ENCODE data around the gene GPRC5A. TPM values are rescaled to one million over a fixed set of nuclear protein-coding genes. Genes with fewer than 3 reads are reported as not detected.
A peak's percentile ranks its signal among the peaks of the same experiment; 100 is the strongest.

GPRC5A gene
- total and polyA plus RNA-seq, 2 of the 4 experiments (the other 2 are of a cell fraction), result 49.6 to 201 TPM

DNA sequence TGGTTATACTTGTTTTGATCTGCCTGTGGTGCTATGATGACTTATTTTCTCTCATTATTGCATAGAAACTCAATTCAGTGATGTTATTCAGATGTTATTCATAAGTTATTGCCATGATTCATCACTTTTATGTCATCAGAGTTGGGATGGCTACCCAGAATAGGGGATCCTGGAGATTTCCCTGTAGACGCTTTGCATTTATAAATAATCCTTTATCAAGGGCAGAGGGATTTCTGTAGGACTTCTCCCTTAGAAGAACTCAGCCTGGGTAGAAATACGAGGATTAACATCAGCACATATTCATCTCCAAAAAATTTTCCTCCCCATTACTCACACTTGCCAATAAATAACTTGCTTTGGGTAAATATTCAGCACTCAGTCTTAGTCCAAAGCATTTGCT lies 4.9 kb downstream of the GPRC5A start:
- H2BK5ac ChIP-seq (ENCODE audit: low read depth, low read length, poor library complexity, severe bottlenecking), result peak overlapping the region; percentile 72
- no CpG with 5 or more reads among the region's 2 CpGs for WGBS, 2 experiments (ENCODE audit: extremely low coverage in 2 of 2, insufficient read length in 1 of 2)
- H3K4me1 ChIP-seq (ENCODE audit: control insufficient read depth, insufficient read depth, low read length), result peaks cover 30% of the 10 kb centered on the region
- intact Hi-C loops (cut with micrococcal nuclease), result loop anchor here (1.0 to 5.0 kb wide), 2 partner anchors 24 to 179 kb away; partner anchors contain the start of gene CDKN1B
- H2AFZ ChIP-seq (replicated peaks; ENCODE audit: low read length, poor library complexity), result no peak overlapping the region
- TF ChIP-seq FOS (IDR thresholded peaks at IDR 0.05; ENCODE audit: low read depth, low read length) (peak; percentile 42), MAZ (IDR thresholded peaks at IDR 0.05; ENCODE audit: borderline replicate concordance, low read depth, low read length) (no peak), SMC3 (IDR thresholded peaks at IDR 0.05; ENCODE audit: low read depth, low read length) (no peak), BHLHE40 (IDR thresholded peaks at IDR 0.05; ENCODE audit: low read depth, low read length) (no peak), ELK1 (IDR thresholded peaks at IDR 0.05; ENCODE audit: borderline replicate concordance, low read depth, low read length) (no peak), CEBPB (IDR thresholded peaks at IDR 0.05; ENCODE audit: low read depth, low read length) (peak; percentile 49), NFE2L2 (IDR thresholded peaks at IDR 0.05; ENCODE audit: low read depth, low read length) (0 out of 2 replicates have a peak, but pooled peaks have one; percentile 45)
- TF ChIP-seq, protein P1, sequence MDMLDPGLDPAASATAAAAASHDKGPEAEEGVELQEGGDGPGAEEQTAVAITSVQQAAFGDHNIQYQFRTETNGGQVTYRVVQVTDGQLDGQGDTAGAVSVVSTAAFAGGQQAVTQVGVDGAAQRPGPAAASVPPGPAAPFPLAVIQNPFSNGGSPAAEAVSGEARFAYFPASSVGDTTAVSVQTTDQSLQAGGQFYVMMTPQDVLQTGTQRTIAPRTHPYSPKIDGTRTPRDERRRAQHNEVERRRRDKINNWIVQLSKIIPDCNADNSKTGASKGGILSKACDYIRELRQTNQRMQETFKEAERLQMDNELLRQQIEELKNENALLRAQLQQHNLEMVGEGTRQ (IDR thresholded peaks at IDR 0.05; ENCODE audit: low read depth, low read length), result no peak
- no peak overlapping the region for H4K5ac ChIP-seq (ENCODE audit: low read depth, low read length)
- H3K23ac ChIP-seq (ENCODE audit: low read depth, low read length), result no peak overlapping the region
- H3K14ac ChIP-seq (replicated peaks; ENCODE audit: low read depth, low read length), result no peak overlapping the region
- 0 out of 2 replicates have a peak overlapping the region, but pooled peaks have one; percentile 17 for H2BK120ac ChIP-seq (ENCODE audit: low read depth, low read length)
- peaks cover 19% of the 10 kb centered on the region for H3K9me1 ChIP-seq (ENCODE audit: insufficient read depth, low read length)
- no TSS peak for BruUV-seq (replicated peaks)
- no peak overlapping the region for H3K18ac ChIP-seq (ENCODE audit: low read depth, low read length)
- 0 out of 4 replicates have a peak overlapping the region, but pooled peaks of 1 of the 2 experiments have one; percentile 47 for H4K8ac ChIP-seq (ENCODE audit: low read depth in 2 of 2, low read length in 2 of 2)
- no peak overlapping the region for H2AK9ac ChIP-seq (replicated peaks; ENCODE audit: low read depth, low read length, poor library complexity)
- H4K91ac ChIP-seq (ENCODE audit: insufficient read depth, low read depth, low read length), result no peak overlapping the region
- H3K4me3 ChIP-seq (ENCODE audit: insufficient read depth, low read depth, low read length), result no peak overlapping the region
- H4K20me1 ChIP-seq (ENCODE audit: insufficient read depth, low read length), result peaks cover 30% of the 10 kb centered on the region
- peak overlapping the region; percentile 63; the same call in 1 of the 2 replicates for H3K4ac ChIP-seq (ENCODE audit: low read depth, low read length)
- H3K4me2 ChIP-seq (ENCODE audit: low read depth, low read length), result peak overlapping the region; percentile 31
- peak overlapping the region; percentile 42; the same call in 1 of the 3 replicates for H2BK15ac ChIP-seq (ENCODE audit: low read depth, low read length)
- in situ Hi-C loops (cut with MboI; ENCODE audit: low sequenced_read_pairs), result no loop called here
- H3K36me3 ChIP-seq (ENCODE audit: control insufficient read depth, insufficient read depth, low read length), result peaks cover 6% of the 10 kb centered on the region; the same call in 1 of the 2 replicates
- no peak overlapping the region for H2AK5ac ChIP-seq (ENCODE audit: low read depth, low read length)
- ATAC-seq (ENCODE audit: low read depth) (peak; percentile 31), DNase-seq (peak; percentile 84)
- H3K79me1 ChIP-seq (ENCODE audit: low read depth in 1 of 2, low read length in 2 of 2), result peaks cover 11 to 62% of the 10 kb centered on the region in 2 experiments; a peak in 3 of 4 replicates
- H3K27me3 ChIP-seq (ENCODE audit: control insufficient read depth, insufficient read depth, low read length), result no peaks in the 10 kb centered on the region
- ChIA-PET POLR2A (ENCODE audit: unreplicated experiment) (no interaction called here), CTCF (interaction anchor here (1.1 kb wide), 1 partner anchor 206 kb away, joined by 3 read pairs; no protein-coding TSS in a partner anchor)
- no peaks in the 10 kb centered on the region for H3K9me3 ChIP-seq (ENCODE audit: control insufficient read depth, insufficient read depth, low read length)
- H3K56ac ChIP-seq (ENCODE audit: extremely low read depth, insufficient read depth, low read length), result no peak overlapping the region
- dilution Hi-C loops (cut with HindIII; ENCODE audit: low sequenced_read_pairs, unreplicated experiment), result no loop called here
- H2BK20ac ChIP-seq (ENCODE audit: low read depth, low read length), result no peak overlapping the region
- H3K27ac ChIP-seq (ENCODE audit: insufficient read depth, low read length), result no peak overlapping the region
- H3K9ac ChIP-seq (ENCODE audit: low read depth, low read length), result no peak overlapping the region
